Measurements from ENCODE around the gene TAB3.
A peak's percentile ranks its signal among the peaks of the same experiment; 100 is the strongest.

TAB3 gene

DNA sequence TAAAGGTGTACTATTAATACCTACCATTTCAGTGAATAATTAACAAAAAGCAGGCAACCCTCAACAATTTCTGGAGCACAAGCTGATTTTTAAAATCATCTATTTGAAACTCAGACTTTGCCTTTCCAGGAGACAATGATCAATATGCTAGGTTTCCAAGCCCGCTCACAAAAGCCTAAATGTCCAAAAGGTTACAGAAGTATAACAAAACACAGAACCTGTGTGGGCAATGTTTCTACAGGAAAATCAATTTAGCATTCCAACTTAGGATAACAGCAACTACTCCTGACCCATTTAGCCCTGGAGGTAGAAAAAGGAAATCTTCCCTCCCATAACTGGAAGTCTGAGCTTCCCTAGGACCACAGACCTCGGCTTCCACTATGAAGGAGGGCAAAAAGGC lies 3.9 kb downstream of the TAB3 start:
- DNase-seq: no peak

DNA sequence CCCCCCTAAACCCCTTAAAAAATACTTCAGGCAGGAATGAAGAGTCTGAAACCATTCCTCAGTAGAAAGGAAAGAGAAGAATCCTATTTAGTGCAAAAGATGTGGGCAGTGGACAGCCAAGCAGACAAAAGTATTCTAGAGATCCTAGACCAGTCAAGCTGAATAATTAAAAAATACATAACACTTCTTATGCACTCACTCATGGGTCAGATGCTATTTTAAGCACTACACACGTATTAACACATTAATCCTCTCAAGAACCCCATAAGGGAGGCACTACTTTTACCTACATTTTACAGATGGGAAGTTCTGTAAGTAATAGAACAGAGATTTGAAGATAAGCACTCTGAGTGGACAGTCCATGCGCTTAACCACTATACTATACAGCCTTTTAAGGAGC lies 5.9 kb downstream of the TAB3 start:
- DNase-seq: no peak

DNA sequence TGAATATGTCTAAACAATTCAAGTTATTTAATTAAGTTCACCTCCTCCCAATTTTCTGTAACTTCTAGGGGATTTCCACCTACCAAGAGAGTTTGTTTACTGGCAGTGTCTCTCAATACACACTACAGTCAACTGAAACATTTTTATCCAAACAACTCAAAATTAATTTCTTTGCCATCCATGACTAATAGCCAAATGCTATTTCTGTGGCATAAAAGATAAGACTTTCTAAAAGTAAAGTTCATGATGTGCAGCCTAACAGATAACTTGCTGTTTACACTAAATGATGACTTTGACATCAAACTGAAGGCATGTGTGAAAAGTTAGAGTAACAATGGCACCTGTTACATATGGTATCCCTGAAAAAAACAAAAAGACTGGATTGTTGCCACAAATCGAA lies 7.3 kb downstream of the TAB3 start:
- no peak for DNase-seq

DNA sequence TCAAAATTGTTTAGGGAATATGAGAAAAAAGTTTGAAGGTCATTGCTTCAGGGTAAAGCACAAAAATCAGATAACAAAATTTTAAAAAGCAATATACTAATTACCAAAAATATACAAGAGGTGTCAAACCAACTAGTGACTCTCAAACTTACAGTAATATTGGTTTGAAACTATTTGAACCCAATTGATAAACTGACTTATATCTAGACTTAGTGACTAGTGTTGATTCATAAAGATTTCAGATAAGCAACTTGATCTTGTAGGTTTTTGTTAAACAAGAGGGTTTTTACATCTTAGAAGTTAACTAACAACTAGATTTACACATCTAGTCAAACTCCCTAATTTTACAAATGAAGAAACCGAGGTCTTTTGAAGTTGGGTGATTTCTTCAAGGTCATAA lies 7.7 kb downstream of the TAB3 start:
- no peak for DNase-seq

DNA sequence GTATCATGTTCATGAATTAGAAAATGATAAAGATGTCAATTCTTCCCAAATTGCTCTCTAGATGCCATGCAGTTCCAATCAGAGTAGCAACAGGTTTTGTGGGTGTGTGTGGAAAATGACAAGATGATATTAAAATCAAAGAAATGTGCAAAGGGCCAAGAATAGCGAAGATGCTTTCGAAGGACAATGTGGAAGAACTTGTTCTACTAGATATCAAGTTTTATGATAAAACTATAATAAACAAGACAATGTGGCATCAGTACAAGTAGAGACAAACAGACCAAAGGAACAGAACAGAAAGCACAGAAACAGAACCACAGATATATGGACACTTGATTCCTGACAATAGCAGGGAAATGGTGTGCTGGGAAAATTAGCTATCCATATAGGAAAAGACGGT lies 9.0 kb downstream of the TAB3 start:
- no peak for DNase-seq

DNA sequence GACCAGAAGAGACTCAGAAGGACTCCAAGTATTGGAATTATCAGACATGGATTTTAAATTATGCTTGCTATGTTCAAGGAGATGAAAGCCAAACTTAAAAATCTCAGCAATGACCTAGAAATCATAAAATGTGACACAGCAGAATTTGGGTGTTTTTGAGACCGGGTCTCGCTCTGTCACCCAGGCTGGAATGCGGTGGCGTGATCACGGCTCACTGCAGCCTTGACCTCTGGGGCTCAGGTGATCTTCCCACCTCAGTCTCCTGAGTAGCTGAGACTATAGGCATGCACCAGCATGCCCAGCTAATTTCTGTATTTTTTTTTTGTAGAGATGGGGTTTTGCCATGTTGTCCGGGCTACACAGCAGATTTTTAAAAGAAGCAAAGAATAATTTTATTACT lies 12.7 kb downstream of the TAB3 start:
- no peak for DNase-seq

DNA sequence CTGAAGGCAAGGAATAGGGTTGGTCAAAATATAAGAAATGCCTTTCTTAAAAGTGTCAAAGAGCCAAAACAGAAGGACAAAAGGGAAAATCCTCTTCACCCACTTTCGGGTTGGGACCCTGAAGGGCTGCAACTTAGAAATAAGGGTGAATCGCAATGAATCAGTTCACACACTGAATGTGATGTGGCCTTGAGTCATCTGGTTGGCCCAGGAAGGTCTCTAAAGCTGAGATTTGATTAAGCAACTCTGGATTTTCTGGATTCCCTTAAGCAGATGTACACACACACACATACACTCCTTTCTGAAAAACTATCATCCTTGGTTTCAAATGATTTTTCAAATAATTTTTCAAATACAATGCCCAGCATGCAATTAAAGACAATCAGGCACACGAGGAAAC lies 13.1 kb downstream of the TAB3 start:
- DNase-seq: no peak

DNA sequence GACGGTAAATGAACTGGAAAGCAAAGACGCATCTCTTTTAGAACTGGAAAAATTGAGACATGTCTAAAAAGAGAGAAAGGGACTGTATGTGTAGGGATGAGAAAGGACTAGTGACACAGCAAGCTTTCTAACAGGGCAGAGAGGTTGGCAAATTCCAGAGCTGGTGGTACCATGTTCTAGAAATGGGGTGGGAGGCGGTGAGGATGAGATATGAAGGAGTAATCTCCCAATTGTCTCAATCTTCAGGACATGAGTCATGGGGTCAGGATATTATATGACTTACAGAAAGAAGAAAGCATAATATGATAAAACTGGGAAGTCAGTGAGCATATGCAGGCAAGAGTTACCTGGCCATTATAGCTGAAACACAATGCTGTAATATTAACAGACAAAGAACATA lies 14.2 kb downstream of the TAB3 start:
- DNase-seq: no peak

DNA sequence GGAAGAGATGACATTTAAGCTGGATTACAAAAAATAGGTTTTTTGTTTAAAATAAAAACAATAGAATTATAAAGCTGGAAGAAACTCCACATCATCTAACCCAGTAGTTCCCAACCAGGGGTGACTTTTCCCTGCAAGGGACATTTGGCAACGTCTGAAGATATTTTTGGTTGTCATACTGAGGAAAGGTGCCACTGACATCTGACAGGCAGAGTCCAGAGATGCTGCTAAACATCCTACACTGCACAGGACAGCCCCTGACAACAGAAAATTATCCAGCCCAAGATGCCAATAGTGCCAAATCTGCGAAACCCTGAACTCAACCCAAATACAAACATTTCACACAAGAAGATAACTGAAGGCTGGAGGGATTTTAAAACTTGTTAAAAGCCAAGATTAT lies 18.5 kb downstream of the TAB3 start:
- DNase-seq: no peak

DNA sequence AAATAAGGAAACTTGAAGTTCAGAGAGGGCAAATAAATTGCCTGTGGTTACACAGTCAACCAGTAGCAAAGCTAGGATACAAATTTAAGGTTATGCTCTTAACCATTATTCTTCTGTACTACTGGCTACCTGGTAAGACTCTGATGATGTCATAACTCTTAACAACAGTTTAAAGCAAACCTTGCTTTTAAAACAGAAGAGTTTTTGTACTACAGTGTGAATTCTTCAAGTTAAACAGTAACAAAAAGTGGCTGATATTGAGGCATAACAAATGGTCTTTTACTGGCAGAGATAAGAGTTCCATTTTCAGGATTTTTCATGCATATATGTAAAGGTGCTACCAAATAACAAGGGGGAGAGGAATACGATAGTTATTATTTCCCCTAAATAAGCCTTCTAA lies 23.4 kb downstream of the TAB3 start:
- no peak for DNase-seq

DNA sequence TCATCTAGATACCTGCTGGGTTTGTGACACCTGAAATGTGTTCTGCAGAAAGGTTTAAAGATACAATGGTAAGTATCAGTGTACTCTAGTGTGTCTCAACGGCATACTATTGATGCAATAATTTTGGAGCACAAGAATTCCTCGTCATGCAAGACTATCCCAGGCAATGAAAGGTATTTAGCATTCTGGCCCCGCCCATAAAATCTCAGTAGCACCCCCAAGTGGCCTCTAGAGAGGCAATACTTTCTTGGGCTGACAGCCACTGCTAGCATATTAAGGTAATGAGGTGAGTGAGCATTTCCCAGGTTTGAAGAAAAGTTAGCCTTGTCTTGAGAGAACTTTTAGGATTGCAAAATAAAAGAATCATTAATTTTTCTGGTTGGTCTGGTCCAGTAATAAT lies 24.0 kb downstream of the TAB3 start:
- peak in 1 of 2 donors; percentile 12 for DNase-seq

DNA sequence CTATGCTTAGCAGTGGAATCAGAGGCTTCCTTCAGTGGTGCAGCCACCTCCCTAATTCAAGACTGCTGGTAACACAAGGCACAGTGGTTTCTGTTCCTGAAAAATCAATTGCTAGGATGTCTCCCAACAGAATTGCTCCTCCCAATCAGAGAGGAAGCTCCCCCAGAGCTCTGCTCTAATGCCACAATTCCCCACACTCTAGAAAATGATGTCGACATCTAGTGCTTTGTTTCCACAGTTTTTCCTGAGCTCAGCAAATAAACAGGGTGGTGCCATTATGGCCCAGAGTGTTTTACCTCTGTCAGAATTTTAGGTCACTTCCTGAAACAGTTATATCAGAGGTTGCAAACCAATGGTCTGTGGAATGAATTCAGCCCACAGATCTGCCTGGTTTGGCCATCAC lies 24.7 kb downstream of the TAB3 start:
- DNase-seq: no peak

DNA sequence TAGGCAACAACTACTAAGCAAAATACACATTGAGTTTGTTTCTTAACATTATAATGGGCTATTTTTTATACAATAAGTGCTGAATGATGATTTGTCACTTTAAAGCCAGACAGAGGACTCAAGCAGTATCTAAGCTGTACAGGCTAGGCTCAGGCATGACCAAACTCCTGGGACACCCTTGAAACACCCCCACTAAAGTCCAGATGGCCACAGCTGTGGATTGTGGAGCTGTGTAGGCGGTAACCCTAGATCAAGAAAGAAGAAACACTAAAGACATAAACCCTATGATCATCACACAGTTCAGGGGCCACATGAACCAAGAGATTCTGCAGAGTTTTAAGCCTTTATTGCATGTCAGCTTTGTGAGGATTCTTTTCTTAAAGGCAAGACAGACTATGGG lies 25.1 kb downstream of the TAB3 start:
- no peak for DNase-seq

DNA sequence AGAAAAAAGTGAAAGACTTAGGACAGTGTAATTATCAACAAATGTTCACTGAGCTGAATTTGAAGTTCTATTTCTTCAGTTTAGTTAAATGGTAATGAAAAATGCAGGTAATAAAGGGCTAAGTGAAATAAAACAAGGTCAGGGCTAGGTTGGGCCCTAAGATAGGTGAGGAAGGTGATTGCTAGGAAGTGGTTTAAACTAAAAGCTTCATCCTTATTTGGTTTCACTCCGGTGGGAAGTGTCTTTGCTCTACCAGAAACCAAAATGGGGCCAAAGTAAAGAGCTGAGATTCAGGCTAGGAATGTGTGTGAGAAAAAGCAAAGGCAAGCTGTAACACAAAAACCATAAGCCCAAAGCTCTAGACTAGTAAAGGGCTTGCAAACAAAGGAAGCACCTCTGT lies 31.0 kb downstream of the TAB3 start:
- no peak for DNase-seq

DNA sequence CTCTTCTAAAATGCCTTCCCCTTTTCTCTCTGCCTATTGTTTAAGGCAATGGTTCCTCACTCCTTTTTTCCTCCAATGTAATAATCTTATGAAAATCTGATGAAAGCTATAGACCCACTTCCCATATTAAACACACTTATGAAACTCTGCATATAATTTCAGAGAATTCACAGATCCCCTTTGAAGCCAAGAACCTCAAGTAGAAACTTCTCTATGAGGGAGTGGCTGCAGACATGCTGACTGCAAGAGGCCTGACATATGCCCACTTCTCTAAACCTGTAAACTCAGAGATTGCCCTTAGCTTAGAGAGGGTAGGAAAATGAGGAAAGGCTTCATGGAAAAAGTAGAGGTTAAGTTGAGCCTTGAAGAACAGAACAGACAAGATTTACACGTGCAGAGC lies 37.6 kb downstream of the TAB3 start:
- no peak for DNase-seq

DNA sequence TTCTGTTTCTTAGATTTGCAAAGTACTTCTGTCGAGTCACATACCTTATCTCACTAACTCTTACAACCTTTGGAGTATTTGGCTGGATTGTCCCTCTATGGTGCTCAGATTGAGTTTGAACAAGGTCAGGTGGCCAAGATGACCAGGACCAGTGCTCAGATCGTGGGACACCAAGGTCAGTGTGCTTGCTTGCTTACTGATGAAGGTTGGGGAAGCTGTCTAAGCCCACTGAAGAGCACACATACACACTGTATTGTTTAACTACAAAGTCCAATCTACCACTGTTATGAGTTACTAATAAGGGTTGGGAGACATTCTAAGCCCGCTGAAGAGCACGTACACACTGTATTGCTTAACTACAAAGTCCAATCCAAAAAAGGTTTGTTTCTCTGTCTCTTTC lies 53.7 kb downstream of the TAB3 start:
- DNase-seq: no peak

DNA sequence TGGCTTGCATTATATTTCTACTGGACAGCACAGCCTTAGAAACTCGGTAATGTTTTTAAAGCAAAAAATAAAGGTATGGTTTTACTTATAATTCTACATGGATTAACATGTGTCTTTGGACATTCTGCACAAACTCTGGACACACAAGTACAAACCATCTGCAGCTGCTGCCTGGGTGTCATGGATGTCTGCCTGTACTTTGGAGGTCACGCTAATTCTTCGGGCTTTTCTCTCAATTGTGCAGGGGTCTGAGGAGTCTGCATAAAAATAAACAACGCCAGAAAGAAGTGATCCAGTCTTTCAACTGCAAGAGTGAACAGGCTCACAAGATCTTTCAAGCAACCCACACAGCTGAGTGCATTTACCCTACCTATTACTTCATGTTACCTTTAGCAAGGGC lies 55.2 kb downstream of the TAB3 start:
- DNase-seq: no peak

DNA sequence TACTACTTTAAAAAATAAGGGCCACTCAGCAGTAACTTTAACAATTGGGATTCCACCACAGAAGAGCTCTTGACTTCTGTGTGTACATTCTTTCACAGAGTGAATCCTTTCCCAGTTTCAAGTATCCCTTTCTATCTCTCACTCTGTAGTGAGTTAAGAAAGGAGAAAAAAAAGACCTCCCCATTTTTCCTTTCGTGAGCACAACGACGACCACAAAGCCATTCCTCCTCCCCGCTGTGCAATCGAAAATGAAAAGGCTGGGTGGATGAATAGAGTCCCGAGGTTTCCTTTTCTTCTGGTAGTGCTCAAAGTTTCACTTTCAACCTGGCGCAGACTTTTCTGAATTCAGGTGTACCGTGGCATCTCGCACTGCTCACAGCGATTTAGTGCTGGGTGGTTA lies 58.0 kb downstream of the TAB3 start:
- DNase-seq: peak; percentile 8 to 43

DNA sequence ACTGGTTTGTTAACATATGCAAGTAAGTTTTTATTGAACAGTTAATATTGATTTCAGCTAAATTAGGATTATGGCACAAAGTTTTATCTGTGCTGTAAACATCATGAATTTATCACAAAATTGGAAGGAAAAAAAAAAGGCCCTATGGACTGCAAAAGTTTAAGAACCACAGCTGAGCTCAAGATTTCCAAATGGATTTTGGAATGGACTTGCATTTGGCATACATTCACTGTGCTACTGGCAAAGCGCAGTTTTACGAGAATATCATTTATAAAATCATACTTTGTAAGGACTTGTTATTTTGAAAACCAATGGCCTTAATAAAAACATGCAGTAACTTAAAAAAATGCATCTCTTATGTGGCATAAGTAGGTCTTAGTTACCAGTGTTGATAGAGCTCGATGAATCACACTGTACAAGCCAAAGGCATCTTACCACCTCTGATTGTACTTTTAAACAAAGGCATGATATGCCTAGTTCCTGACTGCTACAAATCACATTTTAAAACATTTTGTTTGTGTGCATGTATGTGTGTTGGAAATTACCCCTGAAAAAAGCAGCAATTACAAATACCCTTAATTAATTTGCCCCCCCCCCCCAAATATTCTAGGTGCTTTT lies 58.6 kb downstream of the TAB3 start:
- no peak for DNase-seq

DNA sequence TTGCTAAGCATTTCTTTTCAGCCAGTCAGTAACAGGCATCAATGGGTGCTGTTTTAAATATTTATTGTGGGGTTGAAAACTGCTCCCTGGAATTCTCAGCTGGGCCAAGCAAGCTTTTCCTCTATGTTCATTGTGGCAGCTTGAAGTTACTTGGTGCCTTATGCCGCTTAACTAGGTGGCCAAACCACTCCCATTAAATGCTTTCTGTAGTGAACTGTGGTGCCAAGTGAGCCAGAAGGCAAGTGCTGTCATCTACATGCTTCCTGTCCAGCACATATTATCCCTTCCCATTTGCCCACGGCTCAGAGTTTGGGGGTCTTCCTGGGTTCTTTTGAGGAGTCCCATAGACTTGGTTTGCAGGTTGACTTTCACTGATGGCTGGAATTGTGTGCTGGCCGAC lies 64.8 kb downstream of the TAB3 start:
- no peak for DNase-seq

DNA sequence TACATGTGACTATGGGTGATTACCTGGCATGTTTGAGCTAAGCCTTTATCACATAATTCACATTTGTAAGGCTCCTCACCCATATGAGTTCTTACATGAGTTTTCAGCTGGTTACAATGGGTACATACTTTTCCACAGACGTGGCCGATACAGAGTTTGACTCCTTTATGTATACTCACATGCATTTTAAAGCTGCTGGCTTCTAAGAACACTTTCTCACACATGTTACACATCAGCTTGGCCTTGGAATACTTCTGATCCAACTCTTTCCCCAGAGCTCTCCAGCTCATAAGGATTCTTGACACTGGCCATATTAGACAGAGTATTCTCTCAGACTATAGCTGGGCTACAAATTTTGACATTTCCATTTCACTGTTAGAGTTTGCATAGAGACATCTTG lies 66.3 kb downstream of the TAB3 start:
- no peak for DNase-seq

DNA sequence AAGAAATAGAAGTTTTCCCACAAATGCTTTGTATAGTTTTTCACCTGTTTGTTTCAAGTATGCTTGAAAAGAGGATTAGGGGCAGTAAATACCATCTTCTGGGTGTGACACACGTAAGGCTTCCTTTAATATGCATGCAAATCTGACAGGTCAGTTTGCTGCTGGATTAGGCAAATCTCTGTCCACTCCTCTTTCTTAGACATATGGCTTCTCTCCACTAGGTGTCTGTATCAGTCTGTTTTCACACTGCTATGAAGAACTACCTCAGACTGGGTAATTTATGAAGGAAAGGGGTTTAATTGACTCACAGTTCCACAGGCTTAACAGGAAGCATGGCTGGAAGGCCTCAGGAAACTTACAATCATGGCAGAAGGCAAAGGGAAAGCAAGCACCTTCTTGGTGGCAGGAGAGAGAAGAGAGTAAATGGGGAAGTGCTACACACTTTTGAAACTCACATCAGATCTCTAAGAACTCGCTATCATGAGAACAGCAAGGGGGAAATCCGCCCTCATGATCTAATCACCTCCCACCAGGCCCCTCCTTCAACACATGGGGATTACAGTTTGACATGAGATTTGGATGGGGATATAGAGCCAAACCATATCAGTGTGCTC lies 66.9 kb downstream of the TAB3 start:
- no peak for DNase-seq

DNA sequence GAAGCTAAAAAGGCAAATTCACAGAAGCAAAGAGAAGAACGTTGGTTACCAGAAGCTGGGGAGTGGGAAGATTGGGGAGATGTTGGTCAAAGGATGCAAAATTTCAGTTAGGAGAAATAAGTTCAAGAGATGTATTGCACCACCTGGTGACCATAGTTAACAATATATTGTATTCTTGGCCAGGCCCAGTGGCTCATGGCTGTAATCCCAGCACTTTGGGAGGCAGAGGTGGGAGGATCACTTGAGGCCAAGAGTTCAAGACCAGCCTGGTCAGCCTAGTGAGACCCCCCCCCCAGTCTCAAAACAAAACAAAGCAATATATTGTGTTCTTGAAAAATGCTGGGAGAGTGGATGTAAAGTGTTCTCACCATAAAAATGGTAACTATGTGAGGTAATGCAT lies 67.9 kb downstream of the TAB3 start:
- no peak for DNase-seq

DNA sequence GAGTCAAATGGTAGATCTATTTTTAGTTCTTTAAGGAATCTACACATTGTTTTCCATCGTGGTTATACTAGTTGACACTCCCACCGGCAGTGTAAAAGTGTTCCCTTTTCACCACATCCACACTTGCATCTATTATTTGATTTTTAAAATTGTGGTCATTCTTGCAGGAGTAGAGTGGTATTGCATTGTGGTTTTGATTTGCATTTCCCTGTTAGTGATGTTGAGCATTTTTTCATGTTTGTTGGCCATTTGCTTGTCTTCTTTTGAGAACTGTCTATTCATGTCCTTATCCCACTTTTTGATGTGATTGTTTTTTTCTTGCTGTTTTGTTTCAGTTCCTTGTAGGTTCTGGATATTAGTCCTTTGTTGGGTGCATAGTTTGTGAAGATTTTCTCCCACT lies 70.0 kb downstream of the TAB3 start:
- DNase-seq: no peak

DNA sequence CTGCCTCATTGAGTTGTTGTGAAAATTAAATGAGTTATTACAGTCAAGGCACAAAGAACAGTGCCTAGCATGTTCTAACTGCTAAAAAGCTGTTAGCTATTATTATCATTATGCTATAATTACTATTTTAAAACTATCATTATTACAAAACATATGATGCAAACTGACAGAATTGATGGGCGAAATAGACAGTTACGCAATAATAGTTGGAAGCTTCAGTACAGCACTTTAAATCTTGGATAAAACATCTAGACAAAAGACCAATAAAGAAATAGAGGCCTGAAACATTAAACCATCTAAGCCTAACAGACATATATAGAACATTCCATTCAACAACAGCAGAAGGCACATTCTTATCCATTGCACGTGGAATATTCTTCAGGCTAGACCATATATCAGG lies 73.0 kb downstream of the TAB3 start:
- no peak for DNase-seq

DNA sequence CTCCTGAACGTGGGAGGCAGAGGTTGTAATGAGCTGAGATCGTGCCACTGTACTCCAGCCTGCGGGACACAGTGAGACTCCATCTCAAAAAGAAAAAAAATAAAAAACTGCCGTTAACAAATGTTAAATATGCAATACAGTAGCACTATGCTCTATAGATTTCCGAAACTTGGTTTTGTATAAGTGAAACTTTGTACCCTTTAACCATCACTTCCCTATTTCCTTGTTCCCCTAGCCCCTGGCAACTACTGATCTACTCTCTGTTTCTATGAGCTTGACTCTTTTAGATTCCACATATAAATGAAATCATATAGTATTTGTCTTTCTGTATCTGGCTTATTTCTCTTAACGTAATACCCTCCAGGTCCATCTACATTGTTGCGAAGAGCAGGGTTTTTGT lies 74.1 kb downstream of the TAB3 start:
- no peak for DNase-seq
